ENCODE data around the gene SNX30.
A peak's percentile ranks its signal among the peaks of the same experiment; 100 is the strongest.

The SNX30 gene

DNA sequence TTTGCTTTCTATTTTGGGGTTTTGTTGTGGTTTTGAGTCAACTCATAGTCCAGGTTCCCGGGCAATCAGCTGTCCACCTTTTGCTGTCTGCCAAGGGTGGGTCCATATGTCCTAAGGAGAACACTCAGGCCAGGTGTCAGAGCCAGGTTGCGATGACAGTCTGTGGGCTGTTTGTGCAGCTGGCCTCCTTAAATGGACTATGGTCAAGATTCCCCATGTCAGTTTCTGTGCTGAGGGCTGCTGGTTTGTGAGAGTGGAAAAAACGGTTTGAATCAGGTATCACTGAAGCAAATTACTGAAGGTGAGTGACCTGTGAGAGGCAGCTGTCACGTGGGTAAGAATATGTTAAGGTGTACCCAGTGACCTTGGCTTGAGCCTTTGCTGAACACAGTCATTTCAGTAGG, 33.0 kb downstream of the SNX30 start:
- DNase-seq (ENCODE audit: low read depth) = no peak

DNA sequence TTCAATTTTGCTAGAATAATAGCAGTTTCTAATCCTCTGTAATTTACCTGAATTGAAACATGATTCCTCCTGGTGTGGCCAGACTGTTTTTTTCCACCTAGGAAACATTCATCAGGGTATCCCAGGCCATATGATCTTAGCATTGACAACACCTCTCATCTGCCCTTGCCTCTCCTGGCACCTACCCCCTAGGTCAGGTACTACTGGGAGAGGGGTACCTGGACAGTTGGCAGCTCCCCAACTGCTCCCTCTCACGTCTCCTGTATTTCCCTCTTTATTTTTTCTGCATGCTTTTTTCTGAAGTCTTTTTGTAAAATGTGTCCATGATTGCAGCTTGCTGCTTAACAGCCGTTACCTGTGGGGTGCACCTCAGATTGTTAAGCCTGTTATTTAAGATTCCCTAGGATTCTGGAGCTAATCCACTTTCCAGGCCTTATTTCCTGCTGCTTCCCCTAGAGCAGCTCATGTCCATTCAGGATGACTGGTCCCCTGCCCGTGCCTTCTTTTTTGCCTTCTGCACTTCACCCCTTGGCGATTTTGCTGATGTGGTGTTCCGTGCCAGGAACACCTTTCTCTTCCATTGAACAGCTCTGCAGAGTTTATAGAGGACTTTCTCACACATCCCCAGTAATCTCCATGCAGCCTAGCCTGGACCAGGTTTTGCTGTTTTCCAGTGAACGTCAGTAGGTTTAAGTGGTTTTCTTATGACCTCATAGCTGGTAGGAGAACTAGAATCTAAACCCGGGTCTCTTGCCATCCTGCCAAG, 33.6 kb downstream of the SNX30 start:
- DNase-seq (ENCODE audit: low read depth) = no peak

DNA sequence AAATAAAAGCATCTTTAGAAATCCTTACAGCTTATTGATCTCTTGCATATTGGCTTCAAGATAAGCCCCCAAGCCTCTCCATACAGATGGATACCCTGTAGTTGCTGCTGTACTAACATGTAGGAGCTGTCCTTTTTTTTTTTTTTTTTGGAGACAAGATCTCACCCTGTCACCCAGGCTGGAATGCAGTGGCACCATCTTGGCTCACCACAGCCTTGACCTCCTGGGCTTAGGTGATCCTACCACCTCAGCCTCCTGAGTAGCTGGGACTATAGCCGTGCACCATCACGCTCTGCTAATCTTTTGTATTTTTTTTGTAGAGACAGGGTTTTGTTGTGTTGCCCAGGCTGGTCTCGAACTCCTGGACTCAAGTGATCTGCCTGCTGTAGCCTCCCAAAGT, 35.4 kb downstream of the SNX30 start:
- no peak for DNase-seq (ENCODE audit: low read depth)

DNA sequence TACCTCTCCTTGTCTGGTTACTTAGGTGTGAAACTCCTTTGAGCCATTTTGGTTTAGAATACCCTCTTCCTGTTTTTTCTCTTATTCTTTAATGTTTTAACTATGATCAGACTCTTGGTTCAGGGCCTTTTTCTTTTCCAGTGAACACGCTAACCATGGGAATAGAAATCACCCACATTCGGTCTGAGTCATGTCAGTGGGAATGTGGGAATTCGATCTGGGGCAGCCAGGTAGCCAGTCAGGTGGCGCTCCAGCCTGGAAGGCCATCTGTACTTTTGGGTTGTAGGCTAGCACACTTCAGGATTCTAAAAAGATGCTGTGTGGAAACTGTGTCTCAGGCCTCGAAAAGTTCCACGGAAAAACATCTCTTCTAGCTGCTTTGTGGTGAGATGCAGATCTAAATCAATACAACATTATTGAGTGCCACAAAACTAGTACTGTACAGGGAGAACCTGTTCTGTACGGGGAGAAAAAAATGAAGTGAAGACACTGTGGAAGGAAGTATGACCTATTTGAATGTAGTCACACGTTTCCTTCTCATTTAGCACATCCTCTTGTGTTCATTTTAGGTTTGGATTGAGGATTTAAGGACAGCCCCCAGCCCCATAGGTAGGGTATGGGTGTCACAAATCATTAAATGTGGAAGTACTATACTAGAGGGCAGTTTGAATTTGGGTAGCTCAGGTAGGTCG, 36.4 kb downstream of the SNX30 start:
- no peak for DNase-seq (ENCODE audit: low read depth)

DNA sequence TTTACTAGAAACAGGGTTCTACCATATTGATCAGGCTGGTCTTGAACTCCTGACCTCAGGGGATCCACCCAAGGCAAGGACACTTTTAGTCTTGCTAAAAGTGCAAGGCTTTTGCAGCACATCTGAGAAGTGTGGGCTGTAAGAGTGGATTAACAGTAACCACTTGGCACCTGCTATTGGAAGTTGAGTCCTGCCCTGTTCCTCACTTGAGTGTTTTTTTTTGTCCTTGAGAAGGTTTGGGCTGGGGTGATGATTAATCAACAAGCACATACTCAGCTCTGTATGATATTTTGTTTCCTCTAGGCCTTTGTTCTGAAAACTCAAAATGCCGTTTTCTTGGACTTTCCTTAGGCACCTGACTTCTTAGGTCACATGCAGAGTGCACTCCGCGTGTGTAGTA, 37.4 kb downstream of the SNX30 start:
- DNase-seq (ENCODE audit: low read depth) = no peak

DNA sequence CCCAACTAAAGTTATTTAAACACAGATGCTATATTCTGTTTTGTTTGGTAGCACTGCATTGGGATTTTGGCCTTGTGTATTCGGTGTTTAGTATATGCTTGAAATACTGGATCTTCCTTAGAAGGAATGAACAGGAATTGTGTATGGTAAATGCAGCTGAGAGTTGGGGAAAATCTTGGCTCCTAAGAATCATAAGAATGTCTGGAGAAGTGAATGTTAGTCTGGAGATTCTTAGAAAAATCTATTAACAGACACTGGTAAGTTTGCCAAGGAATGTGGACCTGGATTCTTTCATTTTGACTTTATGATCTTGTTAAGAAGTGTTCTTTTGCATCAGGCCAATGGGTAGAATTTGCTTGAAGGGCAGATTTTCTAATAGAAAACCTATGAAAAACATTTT, 38.9 kb downstream of the SNX30 start:
- DNase-seq (ENCODE audit: low read depth) = no peak

DNA sequence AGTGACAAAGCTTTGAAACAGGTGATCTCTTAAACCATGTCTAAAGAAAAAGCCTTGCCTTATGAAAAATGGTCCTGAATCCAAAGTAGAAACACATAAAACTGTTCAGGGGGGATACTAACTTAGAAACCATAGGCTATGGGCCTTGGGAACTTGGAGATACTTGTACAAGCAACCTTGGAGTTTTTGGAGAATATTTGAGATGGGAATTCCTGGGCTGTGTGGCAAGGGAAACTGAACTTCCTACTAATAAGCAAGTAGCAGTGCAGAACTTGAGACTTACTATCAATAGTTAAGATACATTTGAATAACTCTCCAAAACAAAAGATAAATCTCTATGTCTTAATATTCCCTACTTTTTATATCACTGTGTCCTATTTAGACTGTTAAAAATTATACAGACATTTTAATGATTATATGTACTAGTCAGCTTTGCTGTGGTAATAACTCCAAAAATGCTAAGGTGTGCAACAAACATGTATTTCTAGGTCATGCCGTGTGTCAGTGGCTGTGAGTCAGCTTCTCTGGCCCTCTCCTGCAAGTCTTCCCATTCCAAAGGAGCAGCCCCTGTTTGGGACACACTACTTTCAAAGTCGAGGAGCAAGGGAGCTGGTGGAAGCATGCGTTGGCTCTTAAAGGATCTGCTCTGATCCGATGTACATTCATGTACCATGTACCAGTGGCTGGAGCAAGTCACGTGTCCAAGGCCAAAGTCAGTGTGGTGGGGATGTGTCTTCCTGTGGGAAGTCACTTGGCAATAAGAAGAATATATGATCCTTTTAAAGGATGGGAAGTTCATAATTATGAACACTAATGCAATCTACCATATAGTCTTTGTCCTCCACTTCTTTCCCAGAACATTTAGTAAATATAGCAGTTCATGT, 39.6 kb downstream of the SNX30 start:
- DNase-seq (ENCODE audit: low read depth) = no peak

DNA sequence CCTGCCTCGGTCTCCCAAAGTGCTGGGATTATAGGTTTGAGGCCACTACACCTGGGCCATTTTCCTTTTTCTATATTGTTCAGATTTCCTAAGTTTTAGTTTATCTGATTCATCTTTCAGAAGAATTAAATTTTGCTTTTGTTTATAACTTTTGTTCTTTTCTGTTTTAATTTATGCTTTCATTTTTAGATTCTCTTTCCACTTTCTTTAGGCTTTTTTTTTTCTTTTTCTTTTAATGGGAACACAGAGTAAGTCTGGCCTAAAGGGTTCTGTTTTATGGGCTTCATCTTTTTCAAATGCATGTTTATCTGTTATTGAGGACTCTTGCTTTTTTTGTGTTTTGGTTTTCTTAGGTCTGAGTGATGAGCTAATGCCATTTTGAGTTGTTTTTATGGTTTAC, 42.1 kb downstream of the SNX30 start:
- DNase-seq (ENCODE audit: low read depth) = no peak

DNA sequence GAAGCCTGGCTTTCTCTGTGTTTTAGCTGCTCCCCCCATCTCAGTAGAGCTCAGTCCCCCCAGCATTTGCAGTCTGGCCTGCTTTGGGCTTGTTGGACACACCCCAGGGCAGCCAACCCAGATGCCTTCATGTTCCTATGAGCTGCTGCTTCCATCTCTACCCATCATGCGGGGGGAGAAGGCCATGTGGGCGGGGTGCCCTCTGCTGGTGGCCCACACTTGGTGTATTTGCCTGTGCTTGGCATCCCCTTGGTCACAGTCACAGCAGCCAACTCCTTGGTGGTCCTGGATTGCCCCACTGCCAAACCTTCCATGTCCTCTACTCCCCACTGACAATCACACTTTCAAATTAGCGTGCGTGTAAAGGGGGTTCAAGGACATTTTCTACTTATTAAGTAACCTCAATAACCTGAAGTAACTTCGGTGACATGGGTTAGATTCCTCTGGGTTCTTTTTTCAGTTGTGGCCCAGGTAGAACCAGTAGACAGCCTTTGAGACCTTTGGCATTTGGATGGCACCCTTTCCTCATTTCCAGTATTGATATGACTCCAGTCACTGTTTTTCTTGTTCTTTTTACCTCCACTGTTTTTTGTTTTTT, 42.8 kb downstream of the SNX30 start:
- peak; percentile 44 for DNase-seq (ENCODE audit: low read depth)

DNA sequence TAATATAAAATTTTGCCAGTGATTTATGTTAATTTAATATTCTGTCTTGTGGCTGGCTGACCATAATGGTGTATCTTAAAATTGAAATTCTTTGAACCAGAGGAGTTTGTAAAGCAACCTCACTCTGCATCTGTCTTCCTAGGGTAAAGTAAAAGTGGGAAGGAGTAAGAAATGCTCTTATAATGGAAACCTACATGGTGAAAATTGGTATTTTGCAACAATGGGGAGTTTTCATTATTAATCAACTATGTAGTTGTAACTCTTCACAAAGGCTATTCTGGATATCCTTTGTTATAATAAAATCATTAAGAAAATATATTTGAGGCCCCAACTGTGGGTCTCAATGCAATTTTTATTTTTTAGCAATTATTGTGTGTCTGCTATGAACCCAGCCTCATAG, 44.2 kb downstream of the SNX30 start:
- no peak for DNase-seq (ENCODE audit: low read depth)

DNA sequence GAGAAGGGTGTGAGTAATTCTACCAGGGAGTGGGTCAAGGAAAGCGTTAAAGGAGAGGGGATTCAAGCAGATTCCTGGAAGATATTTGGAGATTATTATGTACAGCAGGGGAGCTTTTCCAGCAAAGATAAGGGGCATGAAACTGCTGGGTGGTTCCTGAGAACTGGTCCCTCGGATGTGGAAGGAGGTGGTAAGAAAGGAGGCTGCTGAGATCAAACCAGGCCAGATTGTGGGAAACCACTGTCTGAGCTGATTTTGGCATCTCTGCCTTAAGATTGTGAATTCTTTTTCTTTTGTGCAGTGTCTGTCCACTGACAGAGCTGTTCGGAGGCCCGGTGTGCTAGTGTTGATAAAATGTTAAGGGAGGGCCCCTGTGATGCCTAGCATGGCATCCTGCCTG, 45.4 kb downstream of the SNX30 start:
- DNase-seq (ENCODE audit: low read depth) = no peak

DNA sequence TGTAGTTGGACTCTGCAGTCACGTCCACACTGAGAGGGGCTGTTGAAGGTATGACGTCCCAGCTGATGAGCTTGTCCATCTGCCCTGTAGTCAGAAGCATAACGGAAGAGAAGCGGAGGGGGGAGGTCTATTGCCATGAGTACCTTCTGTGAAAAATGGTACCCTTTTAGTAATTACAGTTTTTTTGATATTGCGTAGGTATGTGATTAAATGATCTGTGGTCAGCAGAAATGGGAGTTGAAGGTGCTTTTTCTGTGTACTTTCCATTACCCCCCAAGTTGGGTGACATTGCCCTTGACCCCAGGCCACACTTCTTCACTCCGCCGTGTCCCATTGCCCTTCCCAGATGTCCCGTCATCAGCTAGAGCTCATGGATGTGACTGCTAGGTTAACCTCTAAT, 45.9 kb downstream of the SNX30 start:
- DNase-seq (ENCODE audit: low read depth) = no peak

DNA sequence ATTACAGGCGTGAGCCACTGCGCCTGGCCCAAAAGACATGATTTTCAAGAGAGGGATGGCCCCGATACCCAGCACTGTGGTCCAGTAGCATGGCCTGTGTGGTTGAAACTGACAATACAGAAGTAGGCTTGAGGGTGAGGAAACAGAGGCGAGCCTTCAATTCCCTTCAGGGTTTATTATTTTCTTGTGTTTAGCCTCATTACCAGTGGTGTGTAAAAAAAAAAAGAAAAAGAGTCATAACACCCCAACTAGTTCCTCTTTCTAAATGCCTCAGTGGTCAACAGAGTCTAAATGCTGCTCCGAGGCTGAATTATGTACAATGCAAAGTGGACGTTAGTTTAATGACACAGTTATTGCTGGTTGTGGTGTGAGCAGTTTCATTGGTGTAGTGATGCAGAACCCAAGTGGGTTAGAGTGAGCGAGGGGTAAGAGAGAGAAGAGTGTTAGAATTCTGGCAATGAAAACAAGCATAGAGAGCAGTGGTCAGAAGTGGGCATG, 58.8 kb downstream of the SNX30 start:
- no peak for DNase-seq (ENCODE audit: low read depth)

DNA sequence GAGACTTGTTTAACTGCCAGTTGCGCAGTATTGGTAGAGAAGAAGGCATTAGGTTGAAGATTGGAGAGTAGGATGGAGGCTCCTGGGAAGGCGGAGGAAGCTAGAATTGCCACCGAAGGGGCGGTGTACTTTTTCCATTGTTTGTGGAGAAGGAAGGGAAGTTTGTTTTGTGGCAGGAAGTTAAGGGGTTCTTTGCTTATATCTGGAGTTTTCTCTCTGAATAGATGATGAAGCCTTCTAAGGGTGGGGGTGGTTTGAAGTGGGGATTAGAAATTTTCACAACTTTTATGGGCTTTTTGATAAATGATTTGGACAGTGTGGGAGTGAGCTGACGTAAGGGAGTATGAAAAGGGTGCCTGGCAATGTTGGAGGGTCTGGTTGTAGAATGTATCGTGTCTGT, 59.3 kb downstream of the SNX30 start:
- DNase-seq (ENCODE audit: low read depth) = no peak

DNA sequence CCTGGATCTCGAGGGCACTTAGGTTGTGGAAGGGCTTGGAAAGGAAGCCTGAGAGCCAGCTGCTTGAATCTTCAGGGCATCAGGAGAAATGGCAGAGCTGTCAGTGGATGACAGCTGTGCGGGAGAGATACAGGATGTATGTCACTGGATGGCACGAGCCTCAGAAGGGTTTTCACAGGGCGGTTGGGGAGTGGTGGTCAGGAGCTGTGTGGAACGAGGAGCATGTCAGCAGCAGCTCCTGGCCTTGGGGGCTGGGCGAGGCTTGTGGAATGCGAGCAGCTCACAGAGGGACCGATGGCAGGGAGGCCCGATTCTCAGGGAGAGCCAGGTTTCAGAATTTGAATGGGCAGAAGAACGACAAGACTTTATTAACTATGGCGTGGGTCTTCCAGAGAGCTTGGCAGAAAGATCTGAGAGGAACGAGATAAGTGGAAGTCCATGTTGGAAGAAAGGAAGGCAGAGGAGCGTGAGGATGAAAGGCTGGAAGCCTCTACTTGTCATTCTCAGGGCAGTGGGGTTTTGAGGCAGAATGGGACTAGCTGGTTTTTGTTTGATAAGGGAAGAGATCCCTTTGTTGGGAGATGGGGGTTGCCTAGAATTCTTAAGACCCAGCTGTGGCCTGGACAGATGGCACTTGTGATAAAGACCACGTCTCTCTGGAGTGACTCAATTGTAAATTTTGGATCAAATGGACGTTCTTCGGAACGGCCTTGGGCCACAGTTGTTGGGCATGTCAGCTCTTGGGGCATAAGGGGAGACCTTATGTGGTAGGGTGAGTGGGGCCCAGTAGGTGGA, 60.3 kb downstream of the SNX30 start:
- no peak for DNase-seq (ENCODE audit: low read depth)

DNA sequence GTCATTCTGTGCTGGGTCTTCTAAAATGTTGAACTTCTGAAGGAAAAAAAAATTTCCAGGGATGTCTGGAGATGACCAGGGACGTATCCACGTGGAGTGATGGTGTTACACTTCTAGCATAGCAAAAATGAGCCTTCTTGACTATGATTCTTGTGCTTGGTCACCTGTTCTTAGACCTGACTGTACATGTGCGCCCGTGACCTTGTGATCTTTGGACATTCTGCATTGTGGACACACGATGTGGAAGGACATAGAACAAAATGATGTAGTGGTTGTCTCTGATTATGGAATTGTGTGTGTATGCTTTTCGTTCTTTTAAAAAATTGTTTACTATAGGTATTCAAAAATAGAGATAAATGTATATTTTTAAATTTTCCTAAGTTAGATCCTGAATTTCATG, 61.0 kb downstream of the SNX30 start:
- no peak for DNase-seq (ENCODE audit: low read depth)

DNA sequence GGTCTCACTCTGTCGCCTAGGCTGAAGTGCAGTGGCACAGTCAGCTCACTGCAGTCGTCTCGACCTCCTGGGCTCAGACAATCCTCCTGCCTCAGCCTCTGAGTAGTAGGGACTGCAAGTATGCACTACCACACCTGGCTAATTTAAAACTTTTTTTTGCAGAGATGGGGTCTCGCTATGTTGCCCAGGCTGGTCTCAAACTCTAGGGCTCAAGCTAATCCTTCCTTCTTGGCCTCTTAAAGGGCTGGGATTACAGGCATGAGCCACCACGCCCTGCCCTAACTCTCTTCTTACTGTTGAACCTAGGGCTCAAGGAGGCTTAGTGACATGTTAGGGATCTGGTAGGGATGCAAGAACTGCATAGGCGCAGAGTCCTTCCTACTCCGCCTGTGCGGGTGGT, 65.3 kb downstream of the SNX30 start:
- no peak for DNase-seq (ENCODE audit: low read depth)

DNA sequence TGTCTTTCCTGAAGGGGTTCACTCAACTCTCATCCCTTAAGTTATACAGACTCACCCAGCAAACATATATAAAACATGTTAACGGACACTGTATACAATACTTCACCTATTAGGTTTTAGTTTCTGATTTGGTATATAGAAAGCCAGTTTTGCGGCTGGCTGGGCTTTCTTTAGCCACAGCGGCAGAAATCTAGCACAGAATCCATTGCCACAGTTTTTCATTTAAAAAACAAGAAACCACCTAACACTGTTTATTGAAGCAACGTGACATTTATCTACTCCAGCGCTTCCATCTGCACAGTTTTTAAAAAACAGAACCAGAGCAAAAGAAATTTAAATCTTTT, 67.3 kb downstream of the SNX30 start:
- no peak for DNase-seq (ENCODE audit: low read depth)

DNA sequence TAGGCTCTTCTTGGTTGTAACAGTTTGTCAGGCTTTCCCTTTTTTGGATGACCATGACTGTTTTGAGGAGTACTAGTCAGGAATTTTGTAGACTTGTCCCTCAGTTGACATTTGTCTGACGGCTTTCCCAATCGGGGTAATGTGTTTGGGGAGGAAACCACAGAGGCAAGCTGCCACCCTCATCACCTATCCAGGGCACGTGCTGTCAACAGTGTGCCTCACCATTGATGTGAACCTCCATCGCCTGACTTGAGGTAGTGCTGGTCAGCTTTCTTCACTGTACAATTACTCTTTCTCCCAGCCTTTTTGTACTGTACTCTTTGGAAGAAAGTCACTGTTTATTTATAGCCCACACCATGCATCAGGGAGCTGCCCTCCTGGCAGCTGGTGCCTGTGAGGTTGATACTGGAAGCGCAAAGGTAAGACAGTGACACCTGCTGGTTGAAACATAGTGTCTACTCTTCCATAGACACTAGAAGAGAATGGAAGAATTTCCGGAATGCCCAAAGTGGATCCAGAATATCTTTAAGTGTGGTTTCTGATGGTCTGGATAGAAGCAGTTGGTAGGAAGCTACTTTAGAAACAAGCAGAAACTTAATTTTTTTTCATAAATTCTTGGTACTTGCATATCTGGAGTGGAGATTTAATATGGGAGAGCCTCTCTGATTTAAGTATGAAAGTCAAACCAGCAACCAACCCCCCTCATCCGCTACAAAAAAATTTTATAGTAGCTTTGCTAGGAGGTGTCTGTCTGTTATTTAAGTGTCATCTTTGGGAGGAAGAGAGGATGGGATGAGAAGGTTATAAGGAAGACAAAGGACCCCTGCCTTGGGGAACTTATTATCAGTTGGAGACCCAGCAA, 69.3 kb downstream of the SNX30 start:
- peak; percentile 57 for DNase-seq (ENCODE audit: low read depth)

DNA sequence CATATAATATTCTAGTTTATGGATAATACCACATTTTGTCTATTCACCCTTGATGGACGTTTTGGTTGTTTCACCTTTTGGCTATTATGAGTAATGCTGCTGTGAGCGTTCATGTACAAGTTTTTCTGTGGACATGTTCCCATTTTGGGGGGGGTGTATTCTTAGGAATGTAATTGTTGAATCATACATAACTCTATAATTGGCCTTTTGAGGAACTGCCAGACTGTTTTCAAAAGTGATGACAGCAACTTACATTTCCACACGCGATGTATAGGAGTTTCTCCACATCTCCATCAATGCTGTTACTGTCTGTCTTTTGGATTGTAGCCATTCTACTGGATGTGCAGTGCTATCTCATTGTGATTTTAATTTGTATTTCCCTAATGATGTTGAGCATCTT, 70.3 kb downstream of the SNX30 start:
- DNase-seq (ENCODE audit: low read depth) = peak; percentile 44

DNA sequence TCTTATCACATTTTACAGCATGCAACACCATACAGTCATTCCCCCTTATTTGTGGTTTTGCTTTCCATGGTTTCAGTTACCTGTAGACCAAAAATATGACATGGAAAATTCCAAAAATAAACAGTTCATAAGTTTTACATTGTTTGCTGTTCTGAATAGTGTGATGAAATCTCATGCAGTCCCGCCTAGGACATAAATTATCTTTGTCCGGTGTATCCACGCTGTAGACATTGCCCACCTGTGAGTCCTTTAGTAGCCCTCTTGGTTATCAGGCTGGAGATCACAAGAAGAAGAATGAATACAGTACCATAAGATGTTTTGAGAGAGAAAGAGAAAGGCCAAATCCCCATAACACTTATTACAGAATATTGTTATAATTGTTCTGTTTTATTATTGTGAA, 72.1 kb downstream of the SNX30 start:
- DNase-seq (ENCODE audit: low read depth) = no peak
